Hematopoietic multipotent progenitor cell treated with erythropoietin and hydrocortisone succinate and interleukin-3 and kit ligand, for 15 days (in vitro differentiated cells): ENCODE results near the gene STT3A.

Experiments used
- DNase-seq: peaks from one replicate; pipeline ENCODE4 v3.0.0-alpha.2; 2015; ENCODE audit warnings: low spot score

The STT3A gene

GRCh38 chr11:125588505-125588904 lies 4.1 kb upstream of the STT3A start:
- DNase-seq = no peak

DNA sequence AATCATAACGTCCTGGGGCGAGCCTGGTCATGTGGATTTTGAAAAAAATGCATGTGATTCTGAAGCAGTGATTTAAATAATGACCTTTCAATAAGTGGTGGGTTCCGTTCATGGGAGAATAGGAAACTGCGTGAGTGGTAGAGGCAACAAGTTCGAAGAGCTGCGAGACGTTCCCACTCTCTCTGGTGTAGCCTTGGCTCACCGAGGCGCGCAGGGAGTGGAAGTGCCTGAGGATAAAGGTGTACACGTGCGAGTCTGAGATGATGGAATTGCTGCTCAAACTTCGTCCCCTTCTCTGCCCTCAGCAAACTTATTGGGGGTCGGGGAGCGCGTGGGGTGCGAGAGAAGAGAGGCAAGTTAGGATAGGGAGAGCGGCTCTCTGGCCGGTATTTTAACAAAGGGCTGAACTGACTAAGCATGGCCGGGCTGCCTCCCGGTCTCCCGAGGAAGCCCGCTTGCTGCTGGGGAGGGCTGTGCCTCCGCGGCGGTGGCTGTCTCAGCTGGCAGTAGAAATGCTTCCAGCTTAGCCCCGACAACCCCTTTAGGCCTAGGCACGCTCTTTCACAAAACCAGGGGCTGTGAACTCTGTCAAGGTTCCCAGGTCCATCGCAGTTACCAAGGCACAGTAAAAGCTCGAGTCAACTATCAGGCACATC lies 875 bp upstream of the STT3A start:
- peak; percentile 26 for DNase-seq

DNA sequence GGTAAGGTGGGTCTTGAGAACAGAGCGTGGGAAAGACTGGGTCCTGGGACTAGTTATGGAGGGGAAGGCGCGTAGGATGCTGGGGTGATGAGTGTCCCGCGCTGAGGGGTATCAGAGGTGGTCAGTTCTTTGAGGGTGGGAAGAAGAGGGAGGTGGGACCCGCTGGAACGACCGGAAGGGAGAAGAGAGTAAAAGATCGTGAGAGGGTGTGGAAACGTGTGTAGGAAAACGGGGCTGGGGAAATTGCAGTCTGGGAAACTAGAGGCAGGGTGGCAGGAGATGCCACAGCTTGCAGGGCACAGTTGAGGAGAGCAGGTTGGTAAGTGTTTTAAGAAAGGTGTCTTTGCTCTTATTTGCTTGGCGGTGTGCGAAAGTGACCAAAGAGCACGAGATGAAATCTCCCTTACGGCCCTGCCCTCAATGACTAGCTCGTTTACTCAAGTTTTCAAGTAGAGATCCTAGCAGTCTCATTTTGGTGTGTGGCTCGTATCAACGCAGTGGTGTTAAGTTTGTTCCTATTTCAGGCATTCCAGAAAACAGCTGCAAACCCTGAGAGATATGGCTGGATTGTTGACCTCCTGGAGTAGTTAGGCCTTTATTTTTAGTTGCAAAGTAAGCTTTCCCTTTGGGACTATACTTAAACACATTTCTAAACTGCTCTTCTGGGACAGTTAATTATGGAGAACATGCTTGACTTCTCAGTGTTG lies 615 bp downstream of the STT3A start:
- DNase-seq = peak; percentile 51

- no peak for DNase-seq
These were observed 2.3 kb downstream of the STT3A start for GRCh38 chr11:125594958-125595357.

DNA sequence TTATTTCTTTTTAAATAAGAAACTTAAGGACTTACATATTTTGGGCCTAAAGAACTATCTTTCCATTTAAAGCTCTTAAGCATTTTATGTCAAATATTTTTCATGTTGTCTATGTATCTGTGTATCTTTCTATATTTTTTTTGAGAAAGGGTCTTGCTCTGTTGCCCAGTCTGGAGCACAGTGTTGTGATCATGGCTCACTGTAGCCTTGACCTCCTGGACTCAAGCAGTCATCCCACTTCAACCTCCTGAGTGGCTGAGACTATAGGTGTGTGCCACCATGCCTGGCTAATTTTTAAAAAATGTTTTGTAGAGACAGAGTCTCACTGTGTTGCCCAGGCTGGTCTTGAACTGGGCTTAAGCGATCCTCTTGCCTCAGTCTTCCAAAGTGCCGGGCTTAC lies 8.0 kb downstream of the STT3A start:
- DNase-seq = no peak

DNA sequence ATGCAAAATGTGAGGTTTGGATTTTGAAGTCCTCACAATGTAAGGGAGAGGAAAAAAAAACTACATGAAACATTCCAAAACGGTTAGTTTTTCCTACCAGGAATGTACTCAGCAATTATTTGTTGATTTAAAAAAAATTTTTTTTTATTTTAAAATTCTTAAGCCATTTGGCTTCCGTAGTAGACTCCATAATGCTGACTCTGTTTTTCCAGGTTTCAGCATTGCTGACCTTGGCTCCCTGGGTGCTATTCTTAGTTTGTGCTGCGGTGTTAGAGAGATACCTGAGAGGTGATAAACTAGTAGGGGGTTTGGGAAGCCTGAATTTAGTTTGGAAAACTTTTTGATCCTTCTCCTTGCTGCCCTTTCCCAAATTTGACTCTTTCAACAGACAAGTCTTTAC lies 10.6 kb downstream of the STT3A start:
- no peak for DNase-seq

DNA sequence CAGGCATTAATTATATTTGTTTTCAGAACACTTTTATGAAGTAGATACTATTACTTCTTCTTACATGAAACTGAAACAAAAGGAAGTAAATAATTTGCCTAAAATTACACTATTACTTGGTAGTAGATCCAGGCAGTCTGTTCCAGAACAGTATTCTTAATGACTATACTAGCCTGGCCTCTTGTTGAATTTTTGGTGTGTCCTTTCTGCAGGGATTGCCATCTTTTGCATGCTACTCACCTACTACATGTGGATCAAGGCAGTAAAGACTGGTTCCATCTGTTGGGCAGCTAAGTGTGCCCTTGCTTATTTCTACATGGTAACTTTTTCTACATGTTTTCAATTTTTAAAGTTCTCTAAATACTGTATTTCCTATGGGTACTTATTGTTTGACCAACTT lies 12.8 kb downstream of the STT3A start:
- no peak for DNase-seq

DNA sequence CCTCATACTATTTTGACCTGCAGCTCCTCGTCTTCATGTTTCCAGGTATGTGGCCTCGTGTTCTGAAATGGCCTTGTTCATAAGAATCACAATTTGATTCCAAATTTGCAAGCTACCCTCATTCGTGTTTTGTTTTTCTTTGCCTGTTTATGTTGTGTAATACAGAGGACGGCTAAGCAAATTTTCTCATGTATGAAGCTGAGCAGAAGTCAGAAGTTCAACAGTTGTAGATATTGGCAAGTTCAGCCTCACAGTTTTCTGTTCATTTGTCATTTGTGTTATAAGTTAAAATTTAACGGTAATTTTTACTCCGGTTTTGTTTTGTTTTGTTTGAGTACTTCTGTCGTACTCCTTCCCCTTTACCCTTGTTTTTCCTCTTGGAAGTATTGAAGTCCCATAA lies 16.9 kb downstream of the STT3A start:
- no peak for DNase-seq

GRCh38 chr11:125618383-125618782 lies 25.7 kb downstream of the STT3A start:
- DNase-seq = no peak

- DNase-seq = no peak
These were observed 29.3 kb downstream of the STT3A start for GRCh38 chr11:125621995-125622394.

DNA sequence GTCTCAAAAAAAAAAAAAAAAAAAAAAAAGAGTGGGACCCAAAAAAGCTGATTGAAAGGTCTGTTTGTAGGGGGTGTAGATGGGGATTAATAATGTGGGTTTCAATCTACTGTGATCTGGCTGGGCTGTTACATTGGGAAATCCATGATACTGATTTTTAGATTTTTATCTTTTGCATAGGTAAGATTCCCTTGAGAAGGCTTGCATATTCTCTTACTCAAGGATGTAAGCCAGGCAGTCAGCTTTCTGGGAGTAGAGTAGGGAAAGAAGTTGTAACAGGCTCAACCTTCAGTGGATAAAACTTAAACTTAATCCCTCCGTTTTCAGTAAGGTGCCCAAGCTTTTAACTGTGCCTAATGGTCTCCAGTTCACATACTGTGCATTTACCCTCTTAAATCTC lies 30.4 kb downstream of the STT3A start:
- no peak for DNase-seq

- DNase-seq = no peak
These were observed 32.1 kb downstream of the STT3A start, which contains the start of gene CHEK1 for GRCh38 chr11:125624756-125625213. TSS of gene CHEK1 (plus strand) at chr11:125625163. CDS start at chr11:125626769, 1,606 bp downstream.

DNA sequence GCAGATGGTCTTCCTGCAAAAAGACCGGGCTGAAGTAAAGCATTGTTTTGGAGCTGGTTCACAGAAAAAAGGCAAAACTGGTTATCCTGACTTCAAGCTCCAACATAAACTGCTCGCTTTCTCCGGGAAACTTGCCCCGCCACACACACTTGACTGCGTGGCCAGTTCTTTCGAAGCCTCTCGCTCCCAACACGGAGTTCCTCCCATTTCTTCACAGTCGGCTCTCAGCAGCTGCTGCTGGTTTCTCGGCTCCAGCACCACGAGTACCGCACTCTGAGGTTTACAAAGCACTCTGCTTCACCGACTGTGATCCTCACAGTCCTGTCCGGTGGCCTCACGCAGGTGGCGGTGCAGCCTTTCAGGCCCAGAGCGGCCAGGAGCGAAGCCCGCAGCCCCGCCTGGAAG lies 32.6 kb downstream of the STT3A start:
- DNase-seq = no peak

- DNase-seq = peak; percentile 86
These were observed 33.1 kb downstream of the STT3A start for GRCh38 chr11:125625630-125626287.

GRCh38 chr11:125626288-125626950 lies 33.8 kb downstream of the STT3A start:
- DNase-seq = peak; percentile 19

DNA sequence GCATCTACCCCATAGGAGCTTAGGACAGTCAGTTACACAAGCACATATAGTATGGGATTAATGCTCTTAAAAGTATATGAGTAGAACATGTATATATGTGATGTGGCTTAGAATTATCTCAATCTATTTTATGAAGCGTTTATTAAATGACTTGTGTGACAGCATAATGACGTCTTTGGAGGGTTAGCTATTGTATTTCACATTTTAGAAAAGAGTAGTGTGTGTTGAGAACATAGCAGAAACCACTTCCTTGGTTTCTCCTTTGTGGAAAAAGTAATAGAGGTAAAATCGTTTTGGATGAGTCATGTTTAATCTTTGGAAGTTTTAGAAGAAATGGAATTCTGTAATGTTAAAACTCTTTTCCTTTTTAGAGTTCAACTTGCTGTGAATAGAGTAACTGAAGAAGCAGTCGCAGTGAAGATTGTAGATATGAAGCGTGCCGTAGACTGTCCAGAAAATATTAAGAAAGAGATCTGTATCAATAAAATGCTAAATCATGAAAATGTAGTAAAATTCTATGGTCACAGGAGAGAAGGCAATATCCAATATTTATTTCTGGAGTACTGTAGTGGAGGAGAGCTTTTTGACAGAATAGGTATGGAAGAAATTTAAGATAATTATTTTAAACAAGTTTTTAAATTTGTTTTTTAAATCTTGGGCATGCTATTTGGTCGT lies 34.7 kb downstream of the STT3A start:
- no peak for DNase-seq

- no peak for DNase-seq
These were observed 45.2 kb downstream of the STT3A start for GRCh38 chr11:125637840-125638239.

DNA sequence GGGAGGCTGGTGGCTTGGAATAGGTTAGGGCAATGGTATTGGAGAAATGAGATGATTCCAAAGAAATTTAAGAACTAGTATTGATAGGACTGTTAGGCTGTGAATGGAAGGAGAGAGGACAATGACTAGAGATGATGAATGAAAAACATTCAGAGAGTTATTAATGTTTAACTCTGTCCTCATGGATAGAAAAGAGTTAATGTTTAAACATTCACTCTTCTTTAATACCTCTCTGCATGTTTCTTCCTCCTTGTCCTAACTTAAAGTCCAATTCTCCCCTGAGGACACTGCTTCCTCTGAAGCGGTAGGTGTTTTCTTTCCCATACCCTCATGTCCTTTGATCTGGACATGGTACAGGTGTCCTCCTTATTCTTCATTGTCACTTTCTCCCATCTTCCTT lies 45.7 kb downstream of the STT3A start:
- no peak for DNase-seq

DNA sequence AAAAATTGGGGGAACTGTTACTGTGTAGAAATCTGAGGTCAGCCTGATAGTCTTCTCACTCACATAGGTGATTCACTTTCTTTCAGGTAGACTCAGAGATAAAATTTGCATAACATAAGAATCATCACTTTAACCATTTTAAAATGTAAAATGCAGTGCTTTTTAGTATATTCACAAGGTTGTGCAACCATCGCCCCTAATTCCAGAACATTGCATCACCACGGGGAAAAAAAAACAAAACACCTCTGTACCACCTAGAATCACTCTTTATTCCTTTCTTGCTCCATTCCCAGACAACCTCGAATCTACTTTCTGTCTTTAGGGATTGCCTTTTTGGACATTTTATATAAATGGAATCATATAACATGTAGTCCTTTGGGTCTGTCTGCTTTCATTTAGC lies 53.2 kb downstream of the STT3A start:
- no peak for DNase-seq

DNA sequence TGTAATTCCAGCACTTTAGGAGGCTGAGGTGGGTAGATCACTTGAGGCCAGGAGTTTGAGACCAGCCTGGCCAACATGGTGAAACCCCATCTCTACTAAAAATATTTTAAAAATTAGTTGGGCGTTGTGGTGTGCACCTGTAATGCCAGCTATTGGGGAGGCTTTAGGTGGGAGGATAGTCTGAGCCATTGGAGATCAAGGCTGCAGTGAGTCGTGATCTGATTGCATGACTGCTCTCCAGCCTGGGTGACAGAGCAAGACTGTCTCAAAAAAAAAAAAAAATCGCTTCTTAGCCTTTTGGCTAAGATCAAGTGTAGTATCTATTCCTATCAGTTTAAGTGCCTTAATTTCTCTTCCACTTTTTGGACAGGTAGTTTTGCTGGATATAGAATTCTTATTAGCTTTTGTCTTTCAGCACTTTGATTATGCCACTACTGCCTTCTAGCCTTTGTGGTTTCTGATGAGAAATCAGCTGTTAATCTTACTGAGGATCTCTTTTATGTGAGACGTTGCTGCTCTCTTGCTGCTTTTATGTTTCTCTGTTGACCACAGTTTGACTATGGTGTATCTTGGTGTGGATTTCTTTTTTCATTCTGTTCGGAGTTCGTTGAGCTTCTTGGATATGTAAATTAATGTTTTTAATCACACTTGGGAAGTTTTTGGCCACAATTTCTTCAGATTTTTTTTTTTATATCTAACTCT lies 57.0 kb downstream of the STT3A start:
- no peak for DNase-seq

- no peak for DNase-seq
These were observed 70.0 kb downstream of the STT3A start for GRCh38 chr11:125662689-125663088.
